ENCODE results near the gene VSX2.

DNA sequence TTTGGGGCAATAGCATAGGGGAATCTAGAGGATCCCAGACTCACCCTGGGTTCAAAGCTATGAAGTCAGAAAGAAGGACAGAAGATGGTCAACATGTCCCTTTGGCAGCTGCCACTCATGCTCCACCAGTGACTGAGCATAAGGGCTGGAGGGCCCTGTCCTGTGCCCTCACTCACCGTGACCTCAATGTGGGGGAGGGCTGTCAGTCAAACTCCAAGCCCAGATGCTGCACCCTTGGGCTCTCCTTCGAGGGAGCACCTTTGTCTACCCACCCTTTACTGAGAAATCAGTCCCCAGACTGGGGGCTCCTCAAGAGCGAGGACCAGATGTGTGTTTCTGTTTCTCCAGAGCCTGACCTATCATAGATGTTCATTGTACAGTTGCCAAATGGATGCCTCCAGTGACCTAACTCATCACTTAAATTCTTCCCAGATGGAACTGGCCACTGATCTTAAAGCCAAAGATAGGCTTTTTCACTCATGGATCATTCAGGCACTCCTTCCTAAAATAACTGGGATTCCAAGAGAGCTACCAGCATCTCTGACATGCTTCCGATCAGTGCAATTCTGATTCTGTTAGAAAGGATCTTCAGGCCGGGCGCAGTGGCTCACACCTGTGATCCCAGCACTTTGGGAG, 27.2 kb upstream of the VSX2 start:
- TF ChIP-seq GATA2 (IDR thresholded peaks at IDR 0.05; ENCODE audit: low read depth, low read length) (no peak), GATA3 (IDR thresholded peaks at IDR 0.05; ENCODE audit: low read depth, low read length) (no peak)
